ENCODE measurements around the gene NFATC2IP. TPM values are rescaled to one million over a fixed set of nuclear protein-coding genes. Genes with fewer than 3 reads are reported as not detected.

Gene NFATC2IP
- total and polyA plus RNA-seq, 2 of the 13 experiments (the other 11 are each of a cell fraction or from before 2014, with no cell fraction given) = 32.1 to 48.5 TPM

- no peak for TF ChIP-seq GPBP1L1 (CRISPR knock-in tag; IDR thresholded peaks at IDR 0.05)
- TF ChIP-seq CENPBD1 (CRISPR knock-in tag; IDR thresholded peaks at IDR 0.05; ENCODE audit: borderline replicate concordance, low read depth) = no peak
- 0 out of 2 replicates have a peak, but pooled peaks have one; percentile 47 for TF ChIP-seq ZBTB43 (CRISPR knock-in tag; conservative IDR thresholded peaks at IDR 0.05)
- TF ChIP-seq ZNF530 (CRISPR knock-in tag; IDR thresholded peaks at IDR 0.05; ENCODE audit: low read depth) = no peak
- TF ChIP-seq ZNF407 (CRISPR knock-in tag; IDR thresholded peaks at IDR 0.05; ENCODE audit: not compliant biosample characterization) = peak; percentile 39
- no peak for TF ChIP-seq GLI4 (CRISPR knock-in tag; IDR thresholded peaks at IDR 0.05; ENCODE audit: borderline replicate concordance)
- TF ChIP-seq ZNF737 (CRISPR knock-in tag; IDR thresholded peaks at IDR 0.05; ENCODE audit: borderline replicate concordance) = no peak
- no peak for TF ChIP-seq HOXA7 (CRISPR knock-in tag; IDR thresholded peaks at IDR 0.05)
- TF ChIP-seq IRF2 (CRISPR knock-in tag; IDR thresholded peaks at IDR 0.05) = peak; percentile 98
- no peak for TF ChIP-seq ZBTB33 (CRISPR knock-in tag; IDR thresholded peaks at IDR 0.05)
- TF ChIP-seq ZNF619 (CRISPR knock-in tag; IDR thresholded peaks at IDR 0.05) = no peak
- TF ChIP-seq TCF12 (IDR thresholded peaks at IDR 0.05) = no peak
- TF ChIP-seq TCF12 (CRISPR knock-in tag; IDR thresholded peaks at IDR 0.05) = peak; percentile 51; the same call in 1 of the 2 replicates
- TF ChIP-seq ZNF614 (CRISPR knock-in tag; IDR thresholded peaks at IDR 0.05; ENCODE audit: borderline replicate concordance) = no peak; the same call in 1 of the 2 replicates
- TF ChIP-seq EHMT2 (IDR thresholded peaks at IDR 0.05; ENCODE audit: borderline replicate concordance, low read depth, low read length) = no peak
Measured at GRCh38 chr16:28950648-28951409, at the start of gene NFATC2IP (continued).

Measured in HepG2 (cell line).